Activated naive CD8-positive, alpha-beta T cell treated with anti-CD3 and anti-CD28 coated beads, Interleukin-2, amount 50 U/mL, for 16 hours (primary cell): Measurements from ENCODE around the gene PRELP.
"Not testable (repeated sequence)": the region's sequence is repeated elsewhere in the genome, so short reads cannot be mapped to it uniquely, and the experiment has no call there.

ENCODE experiments used
- DNase-seq: peaks from one replicate; pipeline ENCODE4 v3.0.0-alpha.2; 2020; ENCODE audit warnings: low read depth, low spot score

The PRELP gene

GRCh38 chr1:203506858-203507626 is 31.4 kb downstream of the PRELP start:
- DNase-seq: no peak

GRCh38 chr1:203507759-203508158 is 32.2 kb downstream of the PRELP start:
- no peak for DNase-seq

- no peak for DNase-seq
Observed at GRCh38 chr1:203508463-203509073, 33.0 kb downstream of the PRELP start.

- DNase-seq: no peak
Observed at GRCh38 chr1:203509135-203509534, 33.5 kb downstream of the PRELP start.

GRCh38 chr1:203511513-203511912 is 35.9 kb downstream of the PRELP start:
- DNase-seq: no peak

GRCh38 chr1:203511930-203512329 is 36.3 kb downstream of the PRELP start:
- no peak for DNase-seq

- DNase-seq: no peak
Observed at GRCh38 chr1:203512517-203512847, 36.9 kb downstream of the PRELP start.

GRCh38 chr1:203512848-203513584 is 37.4 kb downstream of the PRELP start:
- DNase-seq: no peak

GRCh38 chr1:203513585-203514031 is 38.0 kb downstream of the PRELP start:
- no peak for DNase-seq

GRCh38 chr1:203516184-203516583 is 40.6 kb downstream of the PRELP start:
- DNase-seq: no peak

- no peak for DNase-seq
Observed at GRCh38 chr1:203516906-203517305, 41.3 kb downstream of the PRELP start.

GRCh38 chr1:203517426-203518110 is 42.0 kb downstream of the PRELP start:
- no peak for DNase-seq

GRCh38 chr1:203518139-203518538 is 42.5 kb downstream of the PRELP start:
- not testable (repeated sequence) for DNase-seq

GRCh38 chr1:203518541-203518940 is 42.9 kb downstream of the PRELP start:
- no peak for DNase-seq

- DNase-seq: no peak
Observed at GRCh38 chr1:203519053-203519840, 43.6 kb downstream of the PRELP start.

GRCh38 chr1:203519896-203520295 is 44.3 kb downstream of the PRELP start:
- DNase-seq: no peak

- DNase-seq: no peak
Observed at GRCh38 chr1:203520315-203520714, 44.7 kb downstream of the PRELP start.

GRCh38 chr1:203521074-203521794 is 45.6 kb downstream of the PRELP start:
- DNase-seq: no peak

- no peak for DNase-seq
Observed at GRCh38 chr1:203521812-203522211, 46.2 kb downstream of the PRELP start.

GRCh38 chr1:203522237-203522636 is 46.6 kb downstream of the PRELP start:
- no peak for DNase-seq

- no peak for DNase-seq
Observed at GRCh38 chr1:203523667-203524066, 48.1 kb downstream of the PRELP start.
